Keratinocyte (primary cell): Measurements from ENCODE around the gene NDUFAF5. TPM values are rescaled to one million over a fixed set of nuclear protein-coding genes. Genes with fewer than 3 reads are reported as not detected.
A peak's percentile ranks its signal among the peaks of the same experiment; 100 is the strongest.

ENCODE experiments used
- DNase-seq: peaks from one replicate; pipeline ENCODE4 v3.0.0-alpha.2; 2011; ENCODE audit warnings: low read depth, missing footprints, low spot score
- FAIRE-seq: peaks from 2 replicates; lab custom pipeline; 2011; peaks lifted over from hg19 to GRCh38; lab: Jason Lieb, UNC
- H2AFZ ChIP-seq: 2 replicates; pipeline ENCODE4 v1.6.0; 2012; ENCODE audit warnings: low read length, control low read depth, inconsistent platforms; ENCODE audit not compliant: control insufficient read depth
- H3K27ac ChIP-seq: 2 replicates; pipeline ENCODE4 v1.5.1; 2011; ENCODE audit warnings: low read length; ENCODE audit not compliant: control insufficient read depth, insufficient read depth
- H3K27me3 ChIP-seq: 3 replicates; pipeline ENCODE4 v1.6.0; 2011; ENCODE audit warnings: low read length; ENCODE audit not compliant: control insufficient read depth, insufficient read depth; ENCODE audit errors: extremely low read depth
- H3K36me3 ChIP-seq, 2 experiments: 2 replicates in 1 of 2; 3 replicates in 1 of 2; pipeline ENCODE4 v1.5.1; 2011; ENCODE audit warnings: low read length in 2 of 2, mild to moderate bottlenecking in 1 of 2; ENCODE audit not compliant: control insufficient read depth in 2 of 2, insufficient read depth in 2 of 2; ENCODE audit errors: extremely low read depth in 1 of 2
- H3K4me1 ChIP-seq: 3 replicates; pipeline ENCODE4 v1.5.1; 2011; ENCODE audit warnings: low read length; ENCODE audit not compliant: control insufficient read depth, insufficient read depth; ENCODE audit errors: extremely low read depth
- H3K4me2 ChIP-seq: 3 replicates; pipeline ENCODE4 v1.6.0; 2011; ENCODE audit warnings: low read depth, low read length; ENCODE audit not compliant: control insufficient read depth, insufficient read depth; ENCODE audit errors: extremely low read depth
- H3K4me3 ChIP-seq, 3 experiments: fragments of 200-600 bp in 1 of 3; sonication (generic) in 1 of 3; 2 replicates in 2 of 3; 3 replicates in 1 of 3; pipeline ENCODE4 v1.5.1; 2011 to 2016; ENCODE audit warnings: low read length in 3 of 3, mild to moderate bottlenecking in 3 of 3, control low read depth in 2 of 3, inconsistent platforms in 1 of 3, low read depth in 1 of 3, mixed read lengths in 1 of 3, mixed run types in 1 of 3, moderate library complexity in 1 of 3; ENCODE audit not compliant: control insufficient read depth in 2 of 3, insufficient read depth in 2 of 3; ENCODE audit errors: extremely low read depth in 1 of 3
- H3K79me2 ChIP-seq: 2 replicates; pipeline ENCODE4 v1.6.0; 2012; ENCODE audit warnings: low read length; ENCODE audit not compliant: control insufficient read depth, insufficient read depth
- H3K9ac ChIP-seq: 3 replicates; pipeline ENCODE4 v1.6.0; 2011; ENCODE audit warnings: low read length; ENCODE audit not compliant: control insufficient read depth, insufficient read depth; ENCODE audit errors: extremely low read depth
- H3K9me1 ChIP-seq: 3 replicates; pipeline ENCODE4 v1.6.0; 2011; ENCODE audit warnings: low read length; ENCODE audit not compliant: control insufficient read depth, insufficient read depth; ENCODE audit errors: extremely low read depth
- H3K9me3 ChIP-seq: 2 replicates; pipeline ENCODE4 v1.5.1; 2012; ENCODE audit warnings: low read depth, low read length; ENCODE audit not compliant: control insufficient read depth
- H4K20me1 ChIP-seq: 3 replicates; pipeline ENCODE4 v1.6.0; 2011; ENCODE audit warnings: low read length; ENCODE audit not compliant: control insufficient read depth, insufficient read depth; ENCODE audit errors: extremely low read depth
- CTCF ChIP-seq, 3 experiments: IDR thresholded peaks in 1 of 3; conservative IDR thresholded peaks in 1 of 3; optimal IDR thresholded peaks in 1 of 3; 2 replicates in 2 of 3; 3 replicates in 1 of 3; pipeline versions ENCODE3 to v1.5.1; 2011; ENCODE audit warnings: low read length in 3 of 3, mild to moderate bottlenecking in 3 of 3, moderate library complexity in 2 of 3, control low read depth in 1 of 3, inconsistent platforms in 1 of 3; ENCODE audit not compliant: insufficient read depth in 2 of 3; ENCODE audit errors: extremely low read depth in 1 of 3
- EZH2 ChIP-seq: IDR thresholded peaks from one replicate; pipeline ENCODE4 v1.6.1; 2012; ENCODE audit warnings: inconsistent platforms, mild to moderate bottlenecking, low read length, moderate library complexity
- dilution Hi-C: fragments of 300-500 bp; cut with MboI; formaldehyde crosslinking; loops from one replicate; pipeline ENCODE4 v1.7.0; 2020; ENCODE audit warnings: low sequenced_read_pairs; ENCODE audit not compliant: extremely low pct_ligation_motif_present
- polyA plus RNA-seq, 5 experiments: library from polyadenylated mRNA; depleted of rRNA in 3 of 5; stranded (reverse) in 3 of 5; stranded (forward) in 1 of 5; unstranded in 1 of 5; fragments of >200 nt; gene quantifications; 1 replicate in 1 of 5; 2 replicates in 3 of 5; 3 replicates in 1 of 5; pipeline versions ENCODE4 v1.2.1 to v1.2.3, GENCODE V29; 2011 to 2012; ENCODE audit warnings: missing spikeins in 2 of 5, low read depth in 1 of 5, low replicate concordance in 1 of 5

NDUFAF5 gene
- polyA plus RNA-seq, 1 donor (not counting 4 experiments of a cell fraction or from before 2014, with no cell fraction given), result 26.4 TPM

GRCh38 chr20:13839421-13840092 lies 54.7 kb downstream of the NDUFAF5 start:
- H3K9me3 ChIP-seq, result no peaks in the 10 kb centered on the region
- no peak overlapping the region for H3K4me2 ChIP-seq
- FAIRE-seq, result peak; percentile 85
- no peak overlapping the region for H3K27ac ChIP-seq
- no peak for TF ChIP-seq CTCF (optimal IDR thresholded peaks at IDR 0.05 in 1 of 3, IDR thresholded peaks at IDR 0.05 in 1 of 3, conservative IDR thresholded peaks at IDR 0.05 in 1 of 3; ENCODE audit: extremely low read depth in 1 of 3, insufficient read depth in 2 of 3, low read length in 3 of 3)
- TF ChIP-seq EZH2, result no peak
- no peak overlapping the region for H3K9ac ChIP-seq
- no peaks in the 10 kb centered on the region for H4K20me1 ChIP-seq
- H3K27me3 ChIP-seq, result peaks cover 3% of the 10 kb centered on the region
- DNase-seq, result peak; percentile 17
- no peak overlapping the region for H2AFZ ChIP-seq
- H3K4me1 ChIP-seq, result peaks cover 4% of the 10 kb centered on the region
- H3K79me2 ChIP-seq, result no peaks in the 10 kb centered on the region
- no peaks in the 10 kb centered on the region for H3K9me1 ChIP-seq
- H3K4me3 ChIP-seq, result no peak overlapping the region
- no peaks in the 10 kb centered on the region for H3K36me3 ChIP-seq
- dilution Hi-C loops, result no loop called here

- Histone ChIP-seq H3K27me3 (peaks cover 3% of the 10 kb centered on the region), H3K27ac (no peak overlapping the region), H2AFZ (no peak overlapping the region), H3K4me2 (no peak overlapping the region), H3K9me1 (no peaks in the 10 kb centered on the region), H4K20me1 (no peaks in the 10 kb centered on the region), H3K9me3 (no peaks in the 10 kb centered on the region), H3K4me3 (no peak overlapping the region), H3K79me2 (no peaks in the 10 kb centered on the region), H3K9ac (no peak overlapping the region), H3K4me1 (peaks cover 4% of the 10 kb centered on the region), H3K36me3 (no peaks in the 10 kb centered on the region)
- FAIRE-seq, result no peak
- DNase-seq, result no peak
- TF ChIP-seq EZH2 (no peak), CTCF (optimal IDR thresholded peaks at IDR 0.05 in 1 of 3, IDR thresholded peaks at IDR 0.05 in 1 of 3, conservative IDR thresholded peaks at IDR 0.05 in 1 of 3; ENCODE audit: extremely low read depth in 1 of 3, insufficient read depth in 2 of 3, low read length in 3 of 3) (no peak)
- dilution Hi-C loops, result no loop called here
Observed at GRCh38 chr20:13840093-13840465, 55.3 kb downstream of the NDUFAF5 start.
